HT-29 (cell line): ENCODE measurements around the gene DEFB131B. TPM values are rescaled to one million over a fixed set of nuclear protein-coding genes. Genes with fewer than 3 reads are reported as not detected.
A peak's percentile ranks its signal among the peaks of the same experiment; 100 is the strongest.
"Not testable (repeated sequence)": the region's sequence is repeated elsewhere in the genome, so short reads cannot be mapped to it uniquely, and the experiment has no call there.

Experiments
- DNase-seq: peaks from one replicate; pipeline ENCODE4 v3.0.0-alpha.2; 2015; ENCODE audit warnings: low spot score
- total RNA-seq: library from RNA; depleted of rRNA; stranded (reverse); fragments of >200 nt; shearing (Covaris generic); gene quantifications from 2 replicates; pipeline ENCODE4 v1.2.3, GENCODE V29; 2014; rRNA removed

Gene DEFB131B
- total RNA-seq = not detected in 2 replicates

- DNase-seq = not testable (repeated sequence)
These were observed at the start of gene DEFB131B for GRCh38 chr11:71878059-71878458. Gene DEFB131B, plus strand, starts transcription at chr11:71878453. Its CDS starts 0 bp downstream, at chr11:71878453.

DNA sequence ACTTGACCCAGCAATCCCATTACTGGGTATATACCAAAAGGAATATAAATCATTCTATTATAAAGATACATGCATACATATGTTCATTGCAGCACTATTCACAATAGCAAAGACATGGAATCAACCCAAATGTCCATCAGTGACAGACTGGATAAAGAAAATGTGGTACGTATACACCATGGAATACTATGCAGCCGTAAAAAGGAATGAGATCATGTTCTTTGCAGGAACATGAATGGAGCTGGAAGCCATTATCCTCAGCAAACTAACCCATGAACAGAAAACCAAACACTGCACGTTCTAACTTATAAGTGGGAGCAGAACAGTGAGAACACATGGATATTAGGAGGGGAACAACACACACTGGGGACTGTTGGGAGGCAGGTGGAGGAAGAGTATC is 49.0 kb upstream of the DEFB131B start:
- not testable (repeated sequence) for DNase-seq

DNA sequence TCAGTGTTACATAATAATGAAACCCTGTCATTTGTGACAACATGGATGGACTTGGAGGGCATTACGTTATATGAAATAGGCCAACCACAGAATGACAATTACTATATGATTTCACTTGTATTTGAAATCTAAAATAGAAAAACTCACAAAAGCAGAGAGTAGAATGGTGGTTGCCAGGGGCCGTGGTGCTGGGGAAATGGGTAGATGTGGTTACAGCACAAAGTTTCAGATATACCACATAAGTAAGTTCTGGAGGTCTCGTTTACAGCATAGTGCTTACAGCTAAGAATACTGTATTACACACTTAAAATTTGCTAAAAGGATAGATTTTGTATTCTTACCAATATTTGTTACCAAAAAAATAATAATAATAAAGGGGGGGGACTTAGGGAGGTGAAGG is 48.6 kb upstream of the DEFB131B start:
- DNase-seq = not testable (repeated sequence)

DNA sequence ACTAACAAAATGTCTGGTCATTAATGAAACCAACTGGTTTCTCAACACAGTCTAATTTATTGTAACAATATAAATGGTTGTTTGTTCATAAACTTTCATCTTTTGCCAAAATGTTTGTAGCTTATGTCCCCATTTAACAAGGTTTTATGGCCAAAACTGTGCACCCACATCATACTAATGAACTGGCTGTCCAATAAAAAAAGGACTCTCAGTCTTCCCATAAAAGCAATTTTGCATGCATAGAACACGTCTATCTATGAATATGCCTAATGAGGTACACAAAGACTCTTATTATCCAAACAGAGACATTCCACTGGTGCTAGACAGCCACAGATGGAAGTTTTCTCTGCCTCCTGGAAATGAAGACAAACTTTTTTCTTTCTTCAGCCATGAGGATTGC is 45.4 kb upstream of the DEFB131B start, which contains the start of gene DEFB108B:
TSS of gene DEFB108B (plus strand) at position 390 of the 400 bp plus-strand sequence. CDS start at position 390, 0 bp downstream.
- DNase-seq = not testable (repeated sequence)

DNA sequence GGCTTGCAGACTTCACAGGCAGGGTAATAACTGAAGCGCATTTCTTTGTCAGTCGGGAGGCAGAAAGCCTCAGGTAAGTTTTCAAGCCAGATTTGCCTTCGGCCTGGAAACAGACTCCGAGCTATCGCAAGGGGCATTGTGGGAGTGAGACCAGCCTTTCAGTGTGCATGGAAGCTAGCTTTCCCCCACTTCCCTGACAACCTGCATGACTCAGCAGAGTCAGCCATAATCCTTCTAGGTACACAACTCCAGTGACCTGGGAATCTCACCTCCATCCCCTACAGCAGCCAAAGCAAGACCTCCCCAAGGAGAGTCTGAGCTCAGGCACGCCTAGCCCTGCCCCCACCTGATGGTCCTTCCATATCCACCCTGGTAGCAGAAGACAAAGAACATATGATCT is 35.5 kb upstream of the DEFB131B start:
- not testable (repeated sequence) for DNase-seq

DNA sequence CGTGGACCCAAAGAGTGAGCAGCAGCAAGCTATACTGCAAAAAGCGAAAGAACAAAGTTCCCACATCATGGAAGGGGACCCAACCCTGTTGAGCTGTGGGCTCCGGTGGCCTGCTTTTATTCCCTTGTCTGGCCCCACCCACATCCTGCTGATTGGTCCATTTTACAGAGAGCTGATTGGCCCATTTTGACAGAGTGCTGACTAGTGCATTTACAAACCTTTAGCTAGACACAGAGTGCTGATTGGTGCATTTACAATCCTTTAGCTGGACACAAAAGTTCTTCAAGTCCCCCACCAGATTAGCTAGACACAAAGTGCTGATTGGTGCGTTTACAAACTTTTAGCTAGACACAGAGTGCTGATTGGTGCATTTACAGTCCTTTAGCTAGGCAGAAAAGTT is 34.9 kb upstream of the DEFB131B start:
- DNase-seq = not testable (repeated sequence)

GRCh38 chr11:71843858-71844257 is 34.4 kb upstream of the DEFB131B start:
- no peak for DNase-seq

DNA sequence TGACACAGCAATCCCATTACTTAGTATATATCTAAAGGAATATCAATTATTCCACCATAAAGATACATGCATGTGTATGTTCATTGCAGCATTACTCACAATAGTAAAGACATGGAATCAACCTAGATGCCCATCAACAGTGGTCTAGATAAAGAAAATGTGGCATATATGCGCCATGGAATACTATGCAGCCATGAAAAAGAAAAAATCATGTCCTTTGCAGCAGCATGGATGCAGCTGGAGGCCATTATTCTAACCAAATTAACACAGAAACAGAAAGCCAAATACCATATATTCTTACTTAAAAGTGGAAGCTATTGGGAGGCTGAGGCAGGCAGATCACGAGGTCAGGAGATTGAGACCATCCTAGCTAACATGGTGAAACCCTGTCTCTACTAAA is 24.4 kb upstream of the DEFB131B start:
- DNase-seq = not testable (repeated sequence)

DNA sequence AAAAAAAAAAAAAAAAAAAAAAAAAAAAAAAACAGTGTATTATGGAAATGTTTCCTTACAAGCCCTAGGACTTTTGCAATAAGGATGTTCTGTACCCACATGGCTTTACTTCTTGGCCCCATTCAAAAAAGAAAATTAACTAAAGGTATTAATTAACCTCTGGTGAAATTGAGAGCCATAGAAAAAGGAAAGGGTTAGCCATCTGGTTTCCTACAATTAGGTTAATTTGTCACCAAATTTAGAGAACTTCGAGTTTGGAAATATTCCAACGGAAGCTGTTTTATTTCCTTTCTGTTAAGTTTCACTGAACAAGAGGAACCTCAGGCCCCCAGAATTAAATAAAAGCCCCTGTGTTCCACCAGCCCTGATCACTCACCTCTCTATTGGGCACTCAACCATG is 22.4 kb upstream of the DEFB131B start:
- DNase-seq = not testable (repeated sequence)

DNA sequence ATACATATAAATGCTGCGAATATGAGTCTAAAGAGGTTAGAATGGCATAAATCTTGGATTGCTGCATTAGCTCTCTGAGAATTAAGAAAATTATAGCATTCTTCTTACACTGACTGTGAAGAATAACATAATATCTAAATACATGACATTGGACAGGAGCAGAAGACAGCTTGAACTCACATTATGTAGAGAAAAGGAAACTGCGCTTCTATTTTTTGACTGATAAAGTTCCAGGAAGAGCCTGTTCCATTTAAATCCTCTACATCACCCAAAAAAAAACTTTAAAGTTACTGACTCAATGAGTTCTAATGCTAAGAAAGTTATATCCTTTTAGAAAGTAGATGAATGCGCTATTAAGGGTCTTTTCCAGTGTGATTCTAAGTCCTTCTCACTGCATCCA is 17.4 kb upstream of the DEFB131B start:
- not testable (repeated sequence) for DNase-seq

DNA sequence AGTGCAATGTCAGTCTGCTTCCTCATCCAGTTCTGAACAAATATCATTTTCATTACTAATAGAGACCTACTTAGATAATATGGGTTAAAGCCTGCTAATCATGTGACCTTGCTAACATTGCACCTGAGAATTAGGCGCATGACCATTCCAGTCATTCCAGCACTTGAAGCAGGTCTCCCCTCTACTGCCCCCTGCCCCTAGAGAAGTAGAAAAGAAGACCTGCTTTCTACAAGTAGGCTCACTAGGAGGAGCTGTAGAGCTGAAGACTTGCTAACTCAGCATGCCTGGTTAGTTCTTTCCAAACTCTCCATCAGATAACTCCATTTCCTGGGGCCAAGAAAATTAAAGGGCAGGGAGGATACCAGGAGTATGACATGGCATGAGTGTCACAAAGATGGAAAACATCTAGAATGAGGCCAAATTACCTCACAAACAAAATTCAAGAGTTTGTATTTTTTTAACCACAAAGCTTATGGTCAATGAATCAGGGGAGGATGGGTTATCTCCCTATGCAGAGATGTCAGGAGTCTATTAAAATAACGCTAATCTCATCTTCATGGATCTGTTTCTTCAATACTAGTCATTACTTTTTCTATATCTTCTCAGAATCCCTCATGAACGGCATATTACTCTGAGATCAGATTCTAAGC is 14.2 kb upstream of the DEFB131B start:
- peak; percentile 76 for DNase-seq

GRCh38 chr11:71867209-71867608 is 11.0 kb upstream of the DEFB131B start:
- DNase-seq = not testable (repeated sequence)

- DNase-seq = not testable (repeated sequence)
These were observed 8.3 kb upstream of the DEFB131B start for GRCh38 chr11:71869931-71870330.

GRCh38 chr11:71870661-71871060 is 7.6 kb upstream of the DEFB131B start:
- DNase-seq = not testable (repeated sequence)

DNA sequence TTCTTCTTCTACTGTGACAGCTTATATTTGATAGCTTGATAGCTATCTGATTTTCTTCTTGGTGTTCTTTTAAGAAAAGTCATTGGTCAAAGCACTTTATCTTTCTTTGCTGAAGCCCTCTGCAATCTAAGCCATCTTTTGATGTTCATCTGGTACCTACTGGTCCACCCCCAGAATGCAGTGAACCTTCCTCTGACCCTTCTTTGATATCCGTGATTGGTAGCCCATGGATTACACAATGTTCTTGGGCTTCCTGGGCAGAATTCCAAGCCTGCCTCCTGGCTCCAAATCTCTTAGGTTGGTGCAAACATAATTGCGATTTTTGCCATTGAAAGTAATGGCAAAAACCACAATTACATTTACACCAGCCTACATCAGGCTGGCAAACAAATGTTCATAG is 2.0 kb upstream of the DEFB131B start:
- DNase-seq = not testable (repeated sequence)

DNA sequence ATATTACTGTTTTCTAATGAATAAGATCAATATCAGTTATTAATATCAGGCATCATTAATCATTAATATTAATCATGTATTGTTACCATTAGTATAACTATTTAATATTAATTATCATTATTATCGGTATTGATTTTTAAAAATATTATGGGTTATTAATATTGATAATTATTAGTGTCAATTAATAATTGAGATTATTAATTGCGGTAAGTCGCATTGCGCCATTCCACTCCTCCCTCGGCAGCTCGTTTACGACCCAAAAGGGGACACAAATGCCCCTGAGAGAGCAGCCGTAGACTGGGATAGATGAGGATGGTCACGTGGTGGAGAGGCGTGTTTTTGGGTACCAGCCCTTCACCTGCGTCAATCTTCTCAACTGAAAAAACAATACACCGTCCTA is 7.6 kb downstream of the DEFB131B start:
- not testable (repeated sequence) for DNase-seq

- DNase-seq = not testable (repeated sequence)
These were observed 10.2 kb downstream of the DEFB131B start for GRCh38 chr11:71888335-71889010.

- peak; percentile 56 for DNase-seq
These were observed 11.1 kb downstream of the DEFB131B start for GRCh38 chr11:71889181-71889872.

- no peak for DNase-seq
These were observed 17.7 kb downstream of the DEFB131B start for GRCh38 chr11:71895961-71896360.

DNA sequence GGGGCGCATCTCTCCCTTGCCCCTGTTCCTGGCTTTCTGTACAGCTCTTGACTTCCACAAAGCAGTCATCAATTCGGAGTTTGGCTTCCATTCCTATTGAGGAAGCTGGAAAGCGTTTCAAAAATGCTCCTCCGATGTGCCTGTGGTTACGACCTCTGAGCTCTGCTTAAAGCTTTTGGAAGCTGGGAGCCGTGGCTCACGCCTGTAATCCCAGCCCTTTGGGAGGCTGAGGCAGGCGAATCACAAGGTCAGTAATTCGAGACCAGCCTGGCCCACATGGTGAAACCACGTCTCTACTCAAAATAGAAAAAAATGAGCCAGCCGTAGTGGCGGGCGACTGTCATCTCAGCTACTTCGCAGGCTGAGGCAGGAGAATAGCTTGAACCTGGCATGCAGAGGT is 22.9 kb downstream of the DEFB131B start:
- DNase-seq = not testable (repeated sequence)

GRCh38 chr11:71908218-71908617 is 30.0 kb downstream of the DEFB131B start:
- DNase-seq = no peak

DNA sequence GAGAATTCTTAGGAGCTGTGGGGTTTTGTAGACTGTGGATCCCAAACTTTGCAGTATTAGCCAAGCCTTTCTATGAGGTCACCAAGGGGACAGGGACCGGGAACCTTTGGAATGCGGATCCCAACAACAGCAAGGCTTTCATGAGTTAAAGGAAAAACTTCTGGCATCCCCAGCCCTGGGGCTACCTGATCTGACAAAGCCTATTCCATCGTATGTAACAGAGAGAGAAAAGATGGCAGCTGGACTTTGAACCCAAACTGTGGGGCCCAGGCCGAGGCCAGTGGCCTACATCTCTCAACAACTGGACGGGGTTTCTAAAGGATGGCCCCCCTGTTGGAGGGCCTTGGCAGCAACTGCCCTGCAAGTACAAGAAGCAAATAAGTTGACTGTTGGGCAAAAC is 32.5 kb downstream of the DEFB131B start:
- not testable (repeated sequence) for DNase-seq
